ENCODE measurements around the gene RDH12.
"Not testable (repeated sequence)": the region's sequence is repeated elsewhere in the genome, so short reads cannot be mapped to it uniquely, and the experiment has no call there.

The RDH12 gene

GRCh38 chr14:67703997-67704396 lies 2.3 kb downstream of the RDH12 start:
- DNase-seq (ENCODE audit: low read depth, low spot score) = no peak
- H3K27ac ChIP-seq = no peak overlapping the region

- no peak for DNase-seq (ENCODE audit: low read depth, low spot score)
- H3K27ac ChIP-seq = peak overlapping the region; percentile 41
Observed at GRCh38 chr14:67704484-67705089, 2.9 kb downstream of the RDH12 start.

GRCh38 chr14:67705211-67705610 lies 3.5 kb downstream of the RDH12 start:
- H3K27ac ChIP-seq = peak overlapping the region; percentile 41
- DNase-seq (ENCODE audit: low read depth, low spot score) = no peak

GRCh38 chr14:67709346-67709745 lies 7.7 kb downstream of the RDH12 start:
- not testable (repeated sequence) for DNase-seq (ENCODE audit: low read depth, low spot score); H3K27ac ChIP-seq

- H3K27ac ChIP-seq; DNase-seq (ENCODE audit: low read depth, low spot score): not testable (repeated sequence)
Observed at GRCh38 chr14:67709796-67710195, 8.1 kb downstream of the RDH12 start.

GRCh38 chr14:67710209-67710608 lies 8.5 kb downstream of the RDH12 start:
- DNase-seq (ENCODE audit: low read depth, low spot score) = no peak
- H3K27ac ChIP-seq = no peak overlapping the region

- no peak for DNase-seq (ENCODE audit: low read depth, low spot score)
- no peak overlapping the region for H3K27ac ChIP-seq
Observed at GRCh38 chr14:67717048-67717447, 15.4 kb downstream of the RDH12 start.

GRCh38 chr14:67718265-67718664 lies 16.6 kb downstream of the RDH12 start:
- DNase-seq (ENCODE audit: low read depth, low spot score) = no peak
- H3K27ac ChIP-seq = no peak overlapping the region

- not testable (repeated sequence) for DNase-seq (ENCODE audit: low read depth, low spot score)
Observed at GRCh38 chr14:67719385-67719784, 17.7 kb downstream of the RDH12 start.

GRCh38 chr14:67719866-67720265 lies 18.2 kb downstream of the RDH12 start:
- no peak for DNase-seq (ENCODE audit: low read depth, low spot score)
- no peak overlapping the region for H3K27ac ChIP-seq

More at GRCh38 chr14:67719385-67719784, 17.7 kb downstream of the RDH12 start:
- H3K27ac ChIP-seq = not testable (repeated sequence)

GRCh38 chr14:67721875-67722274 lies 20.2 kb downstream of the RDH12 start:
- H3K27ac ChIP-seq = no peak overlapping the region
- DNase-seq (ENCODE audit: low read depth, low spot score) = no peak

GRCh38 chr14:67722293-67722692 lies 20.6 kb downstream of the RDH12 start:
- H3K27ac ChIP-seq = no peak overlapping the region
- no peak for DNase-seq (ENCODE audit: low read depth, low spot score)

GRCh38 chr14:67725171-67725570 lies 23.5 kb downstream of the RDH12 start:
- peak; percentile 33 for DNase-seq (ENCODE audit: low read depth, low spot score)
- peak overlapping the region; percentile 37 for H3K27ac ChIP-seq

- no peak for DNase-seq (ENCODE audit: low read depth, low spot score)
Observed at GRCh38 chr14:67727361-67727760, 25.7 kb downstream of the RDH12 start.

GRCh38 chr14:67728258-67728657 lies 26.6 kb downstream of the RDH12 start:
- H3K27ac ChIP-seq = no peak overlapping the region
- no peak for DNase-seq (ENCODE audit: low read depth, low spot score)

More at GRCh38 chr14:67727361-67727760, 25.7 kb downstream of the RDH12 start:
- H3K27ac ChIP-seq = no peak overlapping the region

GRCh38 chr14:67729072-67729885 lies 27.6 kb downstream of the RDH12 start:
- no peak for DNase-seq (ENCODE audit: low read depth, low spot score)
- H3K27ac ChIP-seq = no peak overlapping the region

- H3K27ac ChIP-seq = no peak overlapping the region
- no peak for DNase-seq (ENCODE audit: low read depth, low spot score)
Observed at GRCh38 chr14:67733616-67734015, 31.9 kb downstream of the RDH12 start.

- no peak overlapping the region for H3K27ac ChIP-seq
- DNase-seq (ENCODE audit: low read depth, low spot score) = no peak
Observed at GRCh38 chr14:67734675-67735074, 33.0 kb downstream of the RDH12 start.

- no peak for DNase-seq (ENCODE audit: low read depth, low spot score)
- H3K27ac ChIP-seq = no peak overlapping the region
Observed at GRCh38 chr14:67735336-67736147, 33.9 kb downstream of the RDH12 start.

- no peak overlapping the region for H3K27ac ChIP-seq
Observed at GRCh38 chr14:67736771-67737170, 35.1 kb downstream of the RDH12 start.

More at GRCh38 chr14:67736771-67737170, 35.1 kb downstream of the RDH12 start:
- no peak for DNase-seq (ENCODE audit: low read depth, low spot score)
